K562 (cell line): ENCODE data around the gene SYT7. TPM values are rescaled to one million over a fixed set of nuclear protein-coding genes. Genes with fewer than 3 reads are reported as not detected.
A peak's percentile ranks its signal among the peaks of the same experiment; 100 is the strongest.

Experiments
- ATAC-seq: fragments of 200-7000 bp; cut with Tn5 transposase; 3 replicates; pipeline ENCODE4 v1.9.1; 2020; ENCODE audit warnings: moderate library complexity
- BruUV-seq: library from RNA; stranded (reverse); fragments of 400-500 nt; replicated peaks from 2 replicates; lab custom pipeline; 2021; lab: Mats Ljungman, UMichigan
- CTCF ChIA-PET: fragments of 300-600 bp; formaldehyde crosslinking; extraction: SDS; loops from one replicate; lab custom pipeline; 2021; ENCODE audit warnings: low intra/inter-chr PET ratio; lab: Yijun Ruan, JAX
- POLR2A ChIA-PET: fragments of 300-600, 350-650 bp; sonication (Branson Sonifier 250); formaldehyde crosslinking; extraction: SDS; loops from one replicate; lab custom pipeline; 2021; ENCODE audit warnings: antibody characterized with exemption, inconsistent platforms; lab: Yijun Ruan, JAX
- DNase-seq, 4 experiments: peaks; one replicate each; pipeline versions ENCODE4 v3.0.0 to v3.0.0-alpha.2; 2011 to 2018; ENCODE audit warnings: low spot score in 3 of 4, mixed read lengths in 3 of 4; ENCODE audit errors: extremely low read depth in 1 of 4
- FAIRE-seq: peaks from 2 replicates; lab custom pipeline; 2011; peaks lifted over from hg19 to GRCh38; lab: Jason Lieb, UNC
- H2AFZ ChIP-seq: 2 replicates; pipeline ENCODE4 v1.6.0; 2011; ENCODE audit warnings: low read depth, low read length, control low read depth, inconsistent platforms
- H3K27ac ChIP-seq: fragments of 200-600 bp; 3 replicates; pipeline ENCODE4 v1.8.0; 2011; ENCODE audit warnings: low read depth, mild to moderate bottlenecking, control low read depth, inconsistent platforms, low read length, moderate library complexity, mixed read lengths; ENCODE audit errors: extremely low read depth
- H3K27me3 ChIP-seq, 2 experiments: fragments of 300-600 bp in 1 of 2; 2 replicates in 1 of 2; 3 replicates in 1 of 2; pipeline versions ENCODE4 v1.6.0 to v1.8.0; 2011; ENCODE audit warnings: inconsistent platforms in 2 of 2, low read length in 2 of 2, mild to moderate bottlenecking in 1 of 2, mixed read lengths in 1 of 2, moderate library complexity in 1 of 2; ENCODE audit not compliant: control insufficient read depth in 2 of 2, insufficient read depth in 2 of 2
- H3K36me3 ChIP-seq: fragments of 300-600 bp; 3 replicates; pipeline ENCODE4 v1.8.0; 2011; ENCODE audit warnings: mild to moderate bottlenecking, low read length, inconsistent platforms; ENCODE audit not compliant: control insufficient read depth, insufficient read depth
- H3K4me1 ChIP-seq, 2 experiments: fragments of 200-600 bp in 1 of 2; replicated peaks in 1 of 2; 2 replicates in 1 of 2; 3 replicates in 1 of 2; pipeline versions ENCODE4 v1.5.1 to v1.8.0; 2011; ENCODE audit warnings: inconsistent platforms in 2 of 2, low read length in 2 of 2, mild to moderate bottlenecking in 1 of 2, mixed read lengths in 1 of 2, moderate library complexity in 1 of 2; ENCODE audit not compliant: control insufficient read depth in 2 of 2, insufficient read depth in 2 of 2
- H3K4me2 ChIP-seq: 2 replicates; pipeline ENCODE4 v1.6.1; 2011; ENCODE audit warnings: low read length, control low read depth, inconsistent platforms, mixed read lengths; ENCODE audit not compliant: insufficient read depth
- H3K4me3 ChIP-seq: fragments of 200-600 bp; sonication (generic), shearing (Covaris generic); 2 replicates; pipeline ENCODE4 v1.5.1; 2016; ENCODE audit warnings: control low read depth, inconsistent platforms
- H3K79me2 ChIP-seq: fragments of 200-600 bp; 3 replicates; pipeline ENCODE4 v1.8.0; 2011; ENCODE audit warnings: low read length, inconsistent platforms; ENCODE audit not compliant: control insufficient read depth, insufficient read depth
- H3K9ac ChIP-seq, 2 experiments: 2 replicates each; pipeline versions ENCODE4 v1.6.0 to v1.6.1; 2011; ENCODE audit warnings: low read depth in 2 of 2, low read length in 2 of 2, control low read depth in 1 of 2, inconsistent platforms in 1 of 2, mild to moderate bottlenecking in 1 of 2, mixed read lengths in 1 of 2; ENCODE audit not compliant: insufficient read depth in 1 of 2
- H3K9me1 ChIP-seq: one replicate; pipeline ENCODE4 v1.6.0; 2011; ENCODE audit warnings: inconsistent platforms, mild to moderate bottlenecking, low read length, moderate library complexity; ENCODE audit not compliant: control insufficient read depth, insufficient read depth
- H3K9me3 ChIP-seq: replicated peaks from 2 replicates; pipeline ENCODE4 v1.5.1; 2011; ENCODE audit warnings: low read depth, low read length, inconsistent platforms; ENCODE audit not compliant: control insufficient read depth, insufficient read depth
- H4K20me1 ChIP-seq: replicated peaks from 2 replicates; pipeline ENCODE4 v1.6.1; 2011; ENCODE audit warnings: low read length, inconsistent platforms, mixed read lengths; ENCODE audit not compliant: control insufficient read depth, insufficient read depth
- ATF1 ChIP-seq, 2 experiments: fragments of 450-650 bp in 1 of 2; IDR thresholded peaks; 2 replicates each; pipeline ENCODE4 v1.6.1; 2016; ENCODE audit warnings: missing compliant biosample characterization in 1 of 2, missing genetic modification characterization in 1 of 2
- CHD1 ChIP-seq: fragments of 200-600 bp; sonication (generic); IDR thresholded peaks from one replicate; pipeline ENCODE4 v1.6.1; 2012; ENCODE audit warnings: mild to moderate bottlenecking, moderate library complexity, low read length, inconsistent platforms
- CREM ChIP-seq: IDR thresholded peaks from 2 replicates; pipeline ENCODE4 v1.6.1; 2014; ENCODE audit warnings: antibody characterized with exemption, low read depth
- FIP1L1 ChIP-seq: fragments of 200-400 bp; formaldehyde crosslinking; IDR thresholded peaks from 2 replicates; pipeline ENCODE4 v1.6.1; 2018; ENCODE audit warnings: mild to moderate bottlenecking, low read depth, low read length; ENCODE audit not compliant: poor library complexity, severe bottlenecking
- JUN ChIP-seq, 2 experiments: sonication (generic) in 1 of 2; formaldehyde crosslinking in 1 of 2; IDR thresholded peaks; 2 replicates each; pipeline versions ENCODE4 v1.6.1 to v1.8.0; 2012 to 2022; ENCODE audit warnings: borderline replicate concordance in 2 of 2, mild to moderate bottlenecking in 2 of 2, improper control_type of control experiment in 1 of 2, low read depth in 1 of 2, low read length in 1 of 2, missing genetic modification reagents in 1 of 2
- NR2C2 ChIP-seq, 2 experiments: fragments of 200-800 bp in 1 of 2; sonication (Bioruptor generic) in 1 of 2; sonication (generic) in 1 of 2; formaldehyde crosslinking in 1 of 2; IDR thresholded peaks; 2 replicates each; pipeline versions ENCODE4 v1.6.1 to v1.8.0; 2016 to 2022; ENCODE audit warnings: mild to moderate bottlenecking in 1 of 2, missing compliant biosample characterization in 1 of 2, missing genetic modification characterization in 1 of 2, missing genetic modification reagents in 1 of 2
- WGBS: fragments of 100-300 bp; shearing (Covaris generic); methylation state at CpG from one replicate; pipeline ENCODE4 v1.1.6; 2016; ENCODE audit warnings: low coverage, mixed read lengths; ENCODE audit not compliant: insufficient coverage; ENCODE audit errors: missing lambda C conversion rate; 5-methylcytosine and 5-hydroxymethylcytosine counted together
- in situ Hi-C: fragments of 300-500 bp; cut with MboI; formaldehyde crosslinking; loops from 4 replicates; pipeline ENCODE4 v1.15.0; 2018; ENCODE audit warnings: inconsistent platforms, mixed read lengths
- intact Hi-C: fragments of 100-400 bp; cut with micrococcal nuclease; formaldehyde crosslinking; loops from 2 replicates; pipeline ENCODE4 v1.14.2; 2022
- polyA plus RNA-seq, 8 experiments: library from polyadenylated mRNA; depleted of rRNA in 4 of 8; stranded (reverse) in 5 of 8; unstranded in 3 of 8; fragments of >200 nt; fragmentation: Nextera tagmentation in 2 of 8; fragmentation: Illumina TruSeq in 1 of 8; extraction: Ambion mirVana in 2 of 8; extraction: Trizol in 1 of 8; gene quantifications; 2 replicates each; pipeline versions ENCODE4 v1.2.1 to v1.2.3, GENCODE V29; 2011 to 2014; ENCODE audit warnings: inconsistent platforms in 1 of 8, missing spikeins in 1 of 8
- total RNA-seq, 7 experiments: library from RNA; depleted of rRNA in 6 of 7; stranded (reverse); fragments of >200 nt in 6 of 7; fragmentation: Illumina TruSeq in 2 of 7; extraction: Trizol in 2 of 7; gene quantifications; 2 replicates each; pipeline versions ENCODE4 v1.2.1 to v1.2.3, GENCODE V29; 2011 to 2021; ENCODE audit warnings: low replicate concordance in 1 of 7

Gene SYT7
- total and polyA plus RNA-seq, 9 of the 15 experiments (the other 6 are each of a cell fraction or from before 2014, with no cell fraction given), result 0.01 to 0.51 (median 0.16) TPM; not detected in 1

DNA sequence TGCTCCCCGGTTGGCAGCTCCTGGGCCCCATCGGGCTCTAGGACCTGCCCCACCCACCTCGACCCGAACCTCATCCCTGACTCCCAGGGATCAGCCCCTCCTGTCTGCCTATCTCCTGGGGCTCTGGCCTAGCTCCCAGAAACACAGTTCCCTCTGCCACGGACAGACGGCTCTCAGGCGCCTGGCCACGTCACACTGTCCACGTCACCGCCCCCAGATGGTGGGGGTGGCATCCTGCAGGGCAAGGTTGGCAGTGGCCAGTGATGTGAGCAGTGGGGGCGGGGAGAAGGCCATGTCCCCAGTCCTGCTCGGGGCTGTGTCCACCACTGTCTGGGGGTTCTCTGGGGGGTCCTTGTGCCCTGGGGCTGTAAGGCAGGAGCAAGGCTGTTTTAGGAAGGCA, 29.2 kb downstream of the SYT7 start:
- no peak overlapping the region for H3K27ac ChIP-seq
- CTCF ChIA-PET, result no interaction called here

DNA sequence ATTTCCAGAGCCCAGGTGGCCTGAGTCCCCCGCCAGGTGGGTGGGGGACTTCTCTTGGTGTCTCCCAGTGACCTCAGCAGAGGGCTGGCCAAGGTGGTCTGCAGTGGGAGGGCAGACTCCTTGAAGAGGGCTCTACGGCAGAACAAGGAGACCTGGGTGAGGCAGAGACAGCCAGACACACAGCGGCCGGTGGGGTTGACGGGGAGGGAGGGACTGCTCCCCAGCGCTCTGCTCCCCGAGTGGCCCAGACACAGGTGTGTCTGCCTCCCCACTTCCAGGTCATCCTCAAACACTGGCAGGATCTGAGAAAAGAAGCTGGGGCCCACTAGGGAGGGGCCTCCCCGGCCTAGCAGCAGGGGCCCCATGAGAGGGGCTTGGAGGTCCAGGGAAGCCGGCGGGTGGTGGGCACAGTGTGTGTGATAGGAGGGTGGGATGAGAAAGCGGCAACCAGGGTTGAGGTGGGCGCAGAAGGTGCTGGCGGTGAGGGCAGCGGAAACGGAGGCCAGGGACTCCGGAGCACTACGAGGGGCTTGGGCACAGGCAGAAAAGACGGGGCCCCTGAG, 30.1 kb downstream of the SYT7 start:
- intact Hi-C loops, result no loop called here
- Histone ChIP-seq H3K79me2 (no peaks in the 10 kb centered on the region), H3K4me2 (no peak overlapping the region), H3K27ac (no peak overlapping the region), H3K4me1 (peaks cover 0 to 44% of the 10 kb centered on the region in 2 experiments; a peak in 4 of 5 replicates), H3K36me3 (no peaks in the 10 kb centered on the region), H3K9ac (no peak overlapping the region; a peak in 1 of 4 replicates), H3K9me3 (no peaks in the 10 kb centered on the region), H3K27me3 (peaks cover 12 to 79% of the 10 kb centered on the region in 2 experiments; a peak in 4 of 5 replicates), H4K20me1 (peaks cover 12% of the 10 kb centered on the region; the same call in 1 of the 2 replicates), H3K9me1 (no peaks in the 10 kb centered on the region), H3K4me3 (no peak overlapping the region), H2AFZ (no peak overlapping the region)
- ChIA-PET POLR2A (no interaction called here), CTCF (no interaction called here)
- DNase-seq (no peak), ATAC-seq (no peak), FAIRE-seq (no peak)
- TF ChIP-seq CHD1, result no peak
- TF ChIP-seq NR2C2 (CRISPR knock-in tag; IDR thresholded peaks at IDR 0.05), result no peak
- no peak for TF ChIP-seq NR2C2 (tag; IDR thresholded peaks at IDR 0.05)
- TF ChIP-seq FIP1L1, result no peak
- in situ Hi-C loops, result no loop called here
- no TSS peak for BruUV-seq
- 4% methylated on average over 12 of the region's 18 CpGs for WGBS

More for the DNA sequence above, 29.2 kb downstream of the SYT7 start:
- Histone ChIP-seq H3K9me3 (no peaks in the 10 kb centered on the region), H3K9me1 (no peaks in the 10 kb centered on the region), H3K4me2 (no peak overlapping the region), H2AFZ (no peak overlapping the region), H4K20me1 (peaks cover 11% of the 10 kb centered on the region; the same call in 1 of the 2 replicates), H3K9ac (no peak overlapping the region; a peak in 1 of 4 replicates), H3K36me3 (no peaks in the 10 kb centered on the region), H3K79me2 (no peaks in the 10 kb centered on the region), H3K4me3 (no peak overlapping the region), H3K27me3 (peaks cover 11 to 85% of the 10 kb centered on the region in 2 experiments; a peak in 4 of 5 replicates), H3K4me1 (peaks cover 0 to 42% of the 10 kb centered on the region in 2 experiments; a peak in 4 of 5 replicates)
- no peak for ATAC-seq
- WGBS, result 2% methylated on average over 10 of the region's 12 CpGs
- no TSS peak for BruUV-seq
- TF ChIP-seq CREM (peak; percentile 59), JUN (IDR thresholded peaks at IDR 0.05; ENCODE audit: borderline replicate concordance, low read depth, low read length) (no peak), JUN (CRISPR knock-in tag; IDR thresholded peaks at IDR 0.05; ENCODE audit: borderline replicate concordance) (no peak), ATF1 (CRISPR knock-in tag; IDR thresholded peaks at IDR 0.05) (no peak), ATF1 (tag; IDR thresholded peaks at IDR 0.05) (peak; percentile 59)
- no peak for DNase-seq
- FAIRE-seq, result no peak
- intact Hi-C loops (no loop called here), in situ Hi-C loops (no loop called here)
- POLR2A ChIA-PET, result interaction anchor here (1.0 kb wide), 2 partner anchors 9 to 12 kb away, joined by 3 to 4 read pairs; no protein-coding TSS in a partner anchor
